Astrocyte of the spinal cord (primary cell): ENCODE measurements around the gene NRIP1.
"Not testable (repeated sequence)": the region's sequence is repeated elsewhere in the genome, so short reads cannot be mapped to it uniquely, and the experiment has no call there.

ENCODE experiments used
- DNase-seq: peaks from one replicate; pipeline ENCODE4 v3.0.0; 2011; ENCODE audit warnings: low read depth, low spot score
- H3K4me3 ChIP-seq: 2 replicates; pipeline ENCODE4 v1.5.1; 2011; ENCODE audit warnings: low read depth, mild to moderate bottlenecking, low read length, moderate library complexity
- in situ Hi-C: cut with HindIII; loops from 2 replicates; pipeline ENCODE4 v1.10.0; 2017; ENCODE audit warnings: low sequenced_read_pairs
- TF ChIP-seq, protein P1 (sequence below): IDR thresholded peaks from 2 replicates; pipeline ENCODE4 v1.5.1; 2012; ENCODE audit warnings: low read depth, mild to moderate bottlenecking, low read length, inconsistent platforms

NRIP1 gene

DNA sequence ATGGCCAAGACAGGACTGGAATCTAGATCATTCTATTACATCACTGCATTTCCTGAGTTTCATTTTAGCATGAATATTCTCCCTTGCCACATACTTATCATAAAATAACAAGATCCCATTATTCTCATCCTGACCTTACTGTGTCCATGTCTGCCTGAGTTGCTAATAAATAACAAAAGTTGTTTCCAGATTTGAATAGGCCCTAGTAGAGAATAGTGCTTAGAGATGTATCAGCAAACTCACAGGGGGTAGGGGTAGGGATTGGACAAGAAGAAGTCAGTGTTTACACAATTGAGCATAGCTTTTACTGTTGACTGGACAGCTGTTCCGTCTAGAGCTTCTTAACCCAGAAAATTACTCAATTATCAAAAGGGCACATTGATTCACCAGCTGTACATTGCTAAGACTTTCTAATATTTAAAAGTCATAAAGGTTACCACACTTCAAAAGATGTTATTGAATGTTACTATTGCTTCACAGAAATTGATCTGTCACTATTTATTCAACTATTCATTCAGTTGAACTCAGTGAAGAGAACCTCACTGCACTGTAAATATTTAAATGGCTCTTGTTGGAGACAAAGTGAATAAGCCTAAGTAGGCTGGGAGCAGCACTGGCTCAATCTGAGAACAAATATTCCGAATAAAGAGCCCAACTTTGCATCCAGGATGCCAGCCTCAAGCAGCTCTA is 121.9 kb downstream of the NRIP1 start:
- TF ChIP-seq, protein P1, sequence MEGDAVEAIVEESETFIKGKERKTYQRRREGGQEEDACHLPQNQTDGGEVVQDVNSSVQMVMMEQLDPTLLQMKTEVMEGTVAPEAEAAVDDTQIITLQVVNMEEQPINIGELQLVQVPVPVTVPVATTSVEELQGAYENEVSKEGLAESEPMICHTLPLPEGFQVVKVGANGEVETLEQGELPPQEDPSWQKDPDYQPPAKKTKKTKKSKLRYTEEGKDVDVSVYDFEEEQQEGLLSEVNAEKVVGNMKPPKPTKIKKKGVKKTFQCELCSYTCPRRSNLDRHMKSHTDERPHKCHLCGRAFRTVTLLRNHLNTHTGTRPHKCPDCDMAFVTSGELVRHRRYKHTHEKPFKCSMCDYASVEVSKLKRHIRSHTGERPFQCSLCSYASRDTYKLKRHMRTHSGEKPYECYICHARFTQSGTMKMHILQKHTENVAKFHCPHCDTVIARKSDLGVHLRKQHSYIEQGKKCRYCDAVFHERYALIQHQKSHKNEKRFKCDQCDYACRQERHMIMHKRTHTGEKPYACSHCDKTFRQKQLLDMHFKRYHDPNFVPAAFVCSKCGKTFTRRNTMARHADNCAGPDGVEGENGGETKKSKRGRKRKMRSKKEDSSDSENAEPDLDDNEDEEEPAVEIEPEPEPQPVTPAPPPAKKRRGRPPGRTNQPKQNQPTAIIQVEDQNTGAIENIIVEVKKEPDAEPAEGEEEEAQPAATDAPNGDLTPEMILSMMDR: no peak
- DNase-seq: peak; percentile 27
- in situ Hi-C loops: no loop called here
- no peak overlapping the region for H3K4me3 ChIP-seq

DNA sequence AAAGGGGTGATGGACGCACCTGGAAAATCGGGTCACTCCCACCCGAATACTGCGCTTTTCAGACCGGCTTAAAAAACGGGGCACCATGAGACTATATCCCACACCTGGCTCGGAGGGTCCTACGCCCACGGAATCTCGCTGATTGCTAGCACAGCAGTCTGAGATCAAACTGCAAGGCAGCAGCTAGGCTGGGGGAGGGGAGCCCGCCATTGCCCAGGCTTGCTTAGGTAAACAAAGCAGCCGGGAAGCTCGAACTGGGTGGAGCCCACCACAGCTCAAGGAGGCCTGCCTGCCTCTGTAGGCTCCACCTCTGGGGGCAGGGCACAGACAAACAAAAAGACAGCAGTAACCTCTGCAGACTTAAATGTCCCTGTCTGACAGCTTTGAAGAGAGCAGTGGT is 137.5 kb downstream of the NRIP1 start:
- DNase-seq, H3K4me3 ChIP-seq, in situ Hi-C loops: not testable (repeated sequence)

DNA sequence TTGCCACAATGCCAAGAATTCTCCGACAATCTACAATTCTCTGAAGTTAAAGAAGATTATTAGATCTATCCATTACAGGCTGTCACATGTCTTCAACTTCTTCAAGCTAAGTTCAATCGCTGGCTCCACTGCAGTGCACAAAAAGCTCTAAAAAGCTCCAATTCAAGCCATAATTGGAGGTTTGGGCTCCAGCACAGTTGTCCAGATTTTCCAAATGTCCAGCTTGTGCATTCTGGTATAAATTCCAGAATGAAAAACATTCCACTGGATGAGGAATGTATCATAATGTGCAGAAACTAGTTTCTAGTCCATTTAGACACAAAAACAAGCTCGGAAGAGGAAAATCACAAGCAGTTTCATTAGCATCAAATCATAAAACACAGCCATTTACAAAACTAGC is 138.6 kb downstream of the NRIP1 start:
- H3K4me3 ChIP-seq: no peak overlapping the region
- no peak for DNase-seq
- TF ChIP-seq, protein P1: no peak
- in situ Hi-C loops: no loop called here

DNA sequence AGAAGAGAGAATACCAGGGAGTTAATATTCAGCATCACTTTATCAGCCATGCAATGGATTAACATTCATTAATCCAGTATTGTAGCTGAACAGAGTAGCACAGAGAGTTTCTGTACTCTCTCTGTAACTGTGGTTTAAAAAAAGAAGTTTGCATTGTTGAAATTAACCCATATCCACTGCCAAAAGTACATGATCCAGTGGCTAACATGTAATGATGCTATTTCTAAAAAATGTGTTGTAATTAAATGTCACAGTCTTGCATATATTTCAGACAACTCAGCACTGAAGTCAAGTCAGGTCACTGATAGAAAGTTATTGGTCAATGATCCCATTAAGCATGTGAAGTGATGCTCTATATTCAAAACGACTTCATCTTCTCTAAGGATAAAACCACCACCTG is 141.3 kb downstream of the NRIP1 start:
- peak; percentile 52 for DNase-seq
- TF ChIP-seq, protein P1: no peak
- H3K4me3 ChIP-seq: no peak overlapping the region
- in situ Hi-C loops: no loop called here

DNA sequence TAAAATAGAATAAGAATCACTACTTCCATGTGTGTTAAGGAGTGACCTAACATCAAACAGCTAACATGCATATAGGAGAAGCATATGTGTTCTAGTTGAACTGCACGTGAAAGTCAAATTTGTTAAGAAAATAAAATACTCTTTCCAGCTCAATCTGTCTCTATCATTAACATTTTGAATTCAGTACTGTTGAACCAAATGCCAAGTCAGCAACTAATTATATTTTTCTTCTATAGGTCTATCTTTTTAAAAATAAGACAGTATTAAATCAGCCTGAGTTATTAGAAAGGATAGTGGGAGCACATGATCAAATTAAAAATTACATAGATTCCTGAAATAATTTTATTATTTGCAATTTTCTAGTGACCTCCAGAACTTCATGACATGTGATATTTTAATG is 141.8 kb downstream of the NRIP1 start:
- no peak for DNase-seq
- TF ChIP-seq, protein P1: no peak
- in situ Hi-C loops: no loop called here
- H3K4me3 ChIP-seq: no peak overlapping the region

DNA sequence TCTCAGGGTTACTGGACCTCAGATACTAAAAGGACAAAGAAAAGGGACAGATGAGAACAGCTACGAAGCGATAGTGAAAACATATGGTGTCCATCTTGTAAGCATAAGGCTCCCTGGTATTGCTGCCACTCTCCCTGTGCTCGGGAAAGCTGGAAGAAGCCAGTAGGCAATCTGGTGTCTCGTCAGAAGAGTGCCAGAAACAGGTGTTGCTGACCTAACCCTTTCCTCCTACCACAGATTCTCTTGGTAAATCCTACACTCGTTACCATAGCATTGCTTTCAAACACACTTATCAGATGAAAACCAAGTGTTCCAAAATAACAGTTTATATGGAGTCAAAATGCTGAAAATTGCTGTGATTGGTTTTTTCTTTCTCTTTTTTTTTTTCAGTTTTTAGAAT is 146.3 kb downstream of the NRIP1 start:
- no peak for DNase-seq

DNA sequence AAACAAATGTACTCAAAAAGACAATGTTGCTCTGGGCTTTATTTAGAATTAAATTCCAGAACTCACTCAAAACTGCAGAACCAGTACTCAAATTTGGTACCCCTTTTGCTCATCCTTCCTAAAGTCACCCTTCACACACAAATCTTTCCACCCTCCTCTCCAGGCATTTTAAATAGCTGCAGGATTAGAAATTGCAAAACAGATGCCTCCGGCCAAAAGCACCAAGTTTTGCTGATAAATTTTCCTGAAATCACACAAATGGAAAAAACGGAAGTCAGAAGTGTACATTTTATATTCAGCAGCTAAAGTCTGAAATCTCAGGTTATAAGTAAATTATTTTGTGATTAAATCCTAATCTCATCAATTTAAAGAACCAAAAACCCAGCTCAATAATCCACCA is 147.0 kb downstream of the NRIP1 start:
- H3K4me3 ChIP-seq: no peak overlapping the region
- TF ChIP-seq, protein P1: no peak
- in situ Hi-C loops: no loop called here
- no peak for DNase-seq

More for the DNA sequence above, 146.3 kb downstream of the NRIP1 start:
- in situ Hi-C loops: no loop called here
- no peak overlapping the region for H3K4me3 ChIP-seq
- TF ChIP-seq, protein P1: no peak
